Mesenteric fat pad (tissue), 1 donor: ENCODE results near the gene SMPD3. TPM values are rescaled to one million over a fixed set of nuclear protein-coding genes. Genes with fewer than 3 reads are reported as not detected.

Experiments
- total RNA-seq: library from RNA; stranded (reverse); fragmentation: NEBNext Ultra II Directional; extraction: Animal tissue kit (Norgen Biotek cat#: 25700); gene quantifications from one replicate; pipeline ENCODE4 v1.2.1, GENCODE V29; 2021
- donor health status: DM: yes; HTN: yes; CAD: no.

SMPD3 gene
- total RNA-seq, 1 donor from 2014 or later = 0.58 TPM

Other genes with a start within 250 kb of the SMPD3 start
- gene ESRP2, start 212.4 kb downstream of the SMPD3 start, total RNA-seq = 0.71 TPM
- 40.2 TPM for gene PLA2G15, start 203.1 kb downstream of the SMPD3 start, total RNA-seq
- 264 TPM for gene SLC7A6, start 184.0 kb downstream of the SMPD3 start, total RNA-seq
- 12.3 TPM for gene SLC7A6OS, start 137.6 kb downstream of the SMPD3 start, total RNA-seq
- gene PRMT7, start 137.5 kb downstream of the SMPD3 start, total RNA-seq = 35.7 TPM
- 15.4 TPM for gene ZFP90, start 90.8 kb upstream of the SMPD3 start, total RNA-seq
- 0.51 TPM for gene CDH3, start 196.8 kb upstream of the SMPD3 start, total RNA-seq